Suppressor macrophage treated with lipopolysaccharide for 4 hours (primary cell): ENCODE measurements around the gene SERPINI2.
"Not testable (repeated sequence)": the region's sequence is repeated elsewhere in the genome, so short reads cannot be mapped to it uniquely, and the experiment has no call there.

Source experiments
- DNase-seq: peaks from one replicate; pipeline ENCODE4 v3.0.0-alpha.2; 2020

Gene SERPINI2

GRCh38 chr3:167445491-167445890 is 28.4 kb downstream of the SERPINI2 start:
- DNase-seq: peak; percentile 9

- DNase-seq: peak; percentile 16
These were observed 32.6 kb downstream of the SERPINI2 start for GRCh38 chr3:167441256-167441655.

GRCh38 chr3:167437428-167438139 is 36.3 kb downstream of the SERPINI2 start:
- DNase-seq: no peak

- not testable (repeated sequence) for DNase-seq
These were observed 46.9 kb downstream of the SERPINI2 start for GRCh38 chr3:167426962-167427361.

GRCh38 chr3:167422396-167422795 is 51.4 kb downstream of the SERPINI2 start:
- not testable (repeated sequence) for DNase-seq

GRCh38 chr3:167409611-167410010 is 64.2 kb downstream of the SERPINI2 start:
- DNase-seq: no peak

GRCh38 chr3:167406876-167407492 is 66.9 kb downstream of the SERPINI2 start:
- DNase-seq: peak; percentile 65

- no peak for DNase-seq
These were observed 76.0 kb downstream of the SERPINI2 start for GRCh38 chr3:167397826-167398225.

- no peak for DNase-seq
These were observed 77.8 kb downstream of the SERPINI2 start for GRCh38 chr3:167396075-167396474.

GRCh38 chr3:167394003-167394402 is 79.8 kb downstream of the SERPINI2 start:
- DNase-seq: no peak
